ENCODE results near the gene SHQ1. TPM values are rescaled to one million over a fixed set of nuclear protein-coding genes. Genes with fewer than 3 reads are reported as not detected.

SHQ1 gene
- total RNA-seq (20.7 TPM), polyA plus RNA-seq (ENCODE audit: insufficient read depth in 1 of 8, insufficient read length in 8 of 8, low replicate concordance in 1 of 8) (10 to 100 TPM; 11.1 to 18.0 (median 12.6) TPM)
- long read RNA-seq, donor 1: 0 reads
- long read RNA-seq, donor 2, partial matches to known transcripts: 0 of 2 reads
- long read RNA-seq, donor 2, other reads (novel, unspliced or antisense): 0 of 2 reads
- long read RNA-seq, donor 3, partial matches to known transcripts: 0 of 2 reads
- long read RNA-seq, donor 3, other reads (novel, unspliced or antisense): 0 of 2 reads
- long read RNA-seq, donor 4, partial matches to known transcripts: 0 of 4 reads
- long read RNA-seq, donor 4, other reads (novel, unspliced or antisense): 0 of 4 reads
- long read RNA-seq, donor 5, transcript SHQ1-201 (11 exons, 2,879 nt): major isoform, 7 of 13 reads
- long read RNA-seq, donor 5, partial matches to known transcripts: 6 of 13 reads
- long read RNA-seq, donor 5, other reads (novel, unspliced or antisense): 0 of 13 reads
- long read RNA-seq, donor 6, transcript SHQ1-201 (11 exons, 2,879 nt): major isoform, 9 of 9 reads
- long read RNA-seq, donor 6, partial matches to known transcripts: 0 of 9 reads
- long read RNA-seq, donor 6, other reads (novel, unspliced or antisense): 0 of 9 reads
- long read RNA-seq, donor 7, partial matches to known transcripts: 5 of 9 reads
- long read RNA-seq, donor 7, other reads (novel, unspliced or antisense): 0 of 9 reads
- long read RNA-seq, donor 8, partial matches to known transcripts: 0 of 2 reads
- long read RNA-seq, donor 8, other reads (novel, unspliced or antisense): 0 of 2 reads
- long read RNA-seq, donor 9, partial matches to known transcripts: 7 of 9 reads
- long read RNA-seq, donor 9, other reads (novel, unspliced or antisense): 0 of 9 reads
- long read RNA-seq, donor 10, partial matches to known transcripts: 0 of 2 reads
- long read RNA-seq, donor 10, other reads (novel, unspliced or antisense): 0 of 2 reads
- long read RNA-seq, donor 11, partial matches to known transcripts: 0 of 3 reads
- long read RNA-seq, donor 11, other reads (novel, unspliced or antisense): 0 of 3 reads

DNA sequence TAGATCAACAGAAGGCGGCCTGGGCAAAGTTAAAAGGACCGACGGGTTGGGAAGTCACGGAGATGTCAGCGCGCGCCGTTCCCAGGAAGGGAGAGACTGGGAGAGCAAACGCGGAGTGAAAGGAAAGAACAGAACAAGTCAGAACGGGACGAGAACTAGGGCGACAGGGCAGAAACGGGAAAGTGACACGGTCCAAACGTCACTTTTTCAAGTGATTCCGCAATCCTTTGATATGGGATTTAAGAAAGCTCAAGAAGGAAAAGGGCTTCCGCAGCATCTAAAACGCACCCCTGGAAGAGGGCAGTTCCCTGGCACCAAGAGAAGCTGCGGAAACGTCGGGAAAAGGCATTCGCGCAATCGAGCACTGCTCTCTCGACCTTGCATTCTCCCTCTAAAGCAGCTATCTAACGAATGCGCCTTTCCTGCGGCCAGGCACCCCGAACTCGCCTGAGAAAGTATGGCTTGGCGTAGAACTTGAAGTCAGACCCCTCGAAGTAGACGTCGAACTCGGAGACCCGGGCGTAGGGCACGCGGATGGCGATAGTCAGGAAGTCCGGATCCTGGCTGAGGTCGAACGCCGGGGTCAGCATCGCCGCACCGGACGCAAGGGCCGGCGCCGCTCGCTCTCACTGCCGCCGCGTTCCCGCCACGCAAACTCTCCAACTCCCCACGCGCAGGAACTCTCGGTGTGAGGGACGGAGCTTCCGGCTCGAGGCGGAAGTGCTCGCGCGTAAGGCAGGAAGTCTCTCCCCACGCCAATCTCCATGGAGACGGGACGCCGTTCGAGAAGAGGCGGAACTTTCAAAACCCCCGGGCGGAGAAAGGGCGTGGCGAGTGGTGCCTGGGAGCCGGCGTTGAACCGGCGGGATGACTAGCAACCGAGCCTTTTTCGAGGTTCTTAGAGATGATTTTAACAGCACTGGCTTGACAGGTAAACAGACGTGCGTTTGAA lies at the start of gene SHQ1:
Gene SHQ1, minus strand, starts transcription at position 695 of the 952 bp plus-strand sequence. Its CDS starts 105 bp downstream, at position 590.
- H3K27ac ChIP-seq (ENCODE audit: low read length): peak within 1 kb of the TSS; percentile 54
- DNase-seq: peak; percentile 99
- under 1% methylated on average over 80 of the region's 86 CpGs for WGBS (ENCODE audit: insufficient coverage)
- H3K27me3 ChIP-seq (ENCODE audit: control insufficient read depth, insufficient read depth, low read length): no peaks in the 10 kb centered on the region
- peaks cover 13% of the 10 kb centered on the region for H3K4me1 ChIP-seq (ENCODE audit: control insufficient read depth, insufficient read depth, low read length)
- peak within 1 kb of the TSS; percentile 83 for H3K4me3 ChIP-seq (ENCODE audit: low read length)
- no peaks in the 10 kb centered on the region for H3K36me3 ChIP-seq (ENCODE audit: control insufficient read depth, insufficient read depth, low read length)
- no peaks in the 10 kb centered on the region for H3K9me3 ChIP-seq (replicated peaks; ENCODE audit: control insufficient read depth, low read depth, low read length)

DNA sequence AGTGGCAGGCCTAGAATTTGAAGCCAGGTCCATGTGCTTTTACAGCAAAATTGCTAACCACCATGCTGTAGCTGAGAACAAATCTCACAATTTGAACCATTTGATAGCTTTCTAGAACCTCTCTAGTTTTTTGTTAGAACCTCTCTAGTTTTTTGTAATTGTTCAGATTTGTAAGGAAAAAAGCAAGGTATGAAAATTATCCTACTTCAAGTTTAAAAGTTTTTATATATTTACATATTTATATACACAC lies 49.4 kb upstream of the SHQ1 start:
- H3K36me3 ChIP-seq (ENCODE audit: control insufficient read depth, insufficient read depth, low read length): peaks cover 9% of the 10 kb centered on the region
- no peak for DNase-seq

DNA sequence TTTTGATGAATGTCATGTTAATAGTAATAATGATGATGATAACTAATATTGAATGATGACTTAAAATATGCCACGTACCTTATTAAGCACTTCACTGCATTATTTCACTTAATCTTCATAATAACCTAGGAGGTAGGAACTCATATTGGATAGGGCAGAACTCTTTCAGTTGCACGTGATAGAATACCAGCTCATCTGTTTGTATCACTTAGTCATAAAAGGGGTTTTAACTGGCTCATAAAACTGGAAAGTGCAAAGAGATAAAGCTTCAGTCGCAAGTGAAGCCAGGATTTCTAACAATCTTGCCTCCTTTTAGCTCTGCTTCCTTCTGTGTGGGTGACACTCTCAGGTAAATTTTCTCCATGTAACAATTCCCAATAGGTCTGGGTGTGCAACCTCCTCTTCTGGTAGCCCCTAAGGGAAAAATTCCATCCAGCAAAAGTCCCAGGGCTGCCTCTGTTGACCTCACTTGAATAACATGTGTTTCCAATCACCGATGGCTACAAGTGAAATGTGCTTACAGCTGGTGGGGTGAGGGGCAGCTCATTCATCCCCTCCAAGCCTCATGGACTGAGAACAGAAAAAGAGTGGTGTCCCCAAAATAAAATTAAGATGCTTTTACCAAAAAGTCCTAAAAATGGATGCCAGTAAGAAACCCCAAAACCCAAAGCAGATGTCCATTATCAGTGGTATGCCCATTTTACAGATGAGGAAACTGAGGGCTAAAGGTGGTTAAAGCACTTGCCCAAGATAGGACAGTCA lies 48.9 kb upstream of the SHQ1 start:
- WGBS (ENCODE audit: insufficient coverage): no CpG with 5 or more reads among the region's 4 CpGs

More for the DNA sequence above, 49.4 kb upstream of the SHQ1 start:
- peaks cover 2% of the 10 kb centered on the region for H3K27me3 ChIP-seq (ENCODE audit: control insufficient read depth, insufficient read depth, low read length)
- H3K9me3 ChIP-seq (replicated peaks; ENCODE audit: control insufficient read depth, low read depth, low read length): no peaks in the 10 kb centered on the region
- no peak overlapping the region for H3K27ac ChIP-seq (ENCODE audit: low read length)
- H3K4me3 ChIP-seq (ENCODE audit: low read length): no peak overlapping the region
- H3K4me1 ChIP-seq (ENCODE audit: control insufficient read depth, insufficient read depth, low read length): peaks cover 12% of the 10 kb centered on the region

GRCh38 chr3:72894976-72895552 lies 46.8 kb upstream of the SHQ1 start:
- DNase-seq: no peak
- H3K4me3 ChIP-seq (ENCODE audit: low read length): no peak overlapping the region
- H3K36me3 ChIP-seq (ENCODE audit: control insufficient read depth, insufficient read depth, low read length): peaks cover 9% of the 10 kb centered on the region
- H3K27me3 ChIP-seq (ENCODE audit: control insufficient read depth, insufficient read depth, low read length): peaks cover 2% of the 10 kb centered on the region
- H3K4me1 ChIP-seq (ENCODE audit: control insufficient read depth, insufficient read depth, low read length): peaks cover 27% of the 10 kb centered on the region
- 88% methylated on average over 3 of the region's 5 CpGs for WGBS (ENCODE audit: insufficient coverage)
- no peak overlapping the region for H3K27ac ChIP-seq (ENCODE audit: low read length)
- H3K9me3 ChIP-seq (replicated peaks; ENCODE audit: control insufficient read depth, low read depth, low read length): no peaks in the 10 kb centered on the region

More for the DNA sequence above, 48.9 kb upstream of the SHQ1 start:
- no peak overlapping the region for H3K27ac ChIP-seq (ENCODE audit: low read length)
- no peak for DNase-seq
- H3K36me3 ChIP-seq (ENCODE audit: control insufficient read depth, insufficient read depth, low read length): peaks cover 9% of the 10 kb centered on the region
- H3K4me1 ChIP-seq (ENCODE audit: control insufficient read depth, insufficient read depth, low read length): peaks cover 17% of the 10 kb centered on the region
- H3K27me3 ChIP-seq (ENCODE audit: control insufficient read depth, insufficient read depth, low read length): peaks cover 2% of the 10 kb centered on the region
- H3K4me3 ChIP-seq (ENCODE audit: low read length): no peak overlapping the region
- H3K9me3 ChIP-seq (replicated peaks; ENCODE audit: control insufficient read depth, low read depth, low read length): no peaks in the 10 kb centered on the region

DNA sequence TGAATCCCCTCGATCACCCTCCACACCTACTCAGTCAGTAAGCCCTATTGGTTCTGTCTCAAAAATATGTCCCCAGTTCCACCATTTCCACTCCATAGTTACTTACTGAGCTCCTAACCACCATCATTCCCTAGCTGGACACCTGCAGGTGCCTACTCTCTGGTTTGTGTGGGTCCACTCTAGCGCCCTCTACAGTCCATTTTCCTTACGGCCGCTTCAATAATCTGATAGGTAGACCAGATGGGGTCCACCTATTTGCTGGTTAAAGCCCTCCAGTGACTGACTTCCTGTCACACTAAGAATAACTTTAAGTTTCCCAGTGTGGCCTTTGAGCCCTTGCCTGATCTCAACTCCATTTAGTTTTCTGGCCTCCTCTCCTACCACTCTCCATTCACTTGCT lies 44.6 kb upstream of the SHQ1 start:
- Histone ChIP-seq H3K4me1 (ENCODE audit: control insufficient read depth, insufficient read depth, low read length) (peaks cover 33% of the 10 kb centered on the region), H3K9me3 (replicated peaks; ENCODE audit: control insufficient read depth, low read depth, low read length) (no peaks in the 10 kb centered on the region), H3K36me3 (ENCODE audit: control insufficient read depth, insufficient read depth, low read length) (peaks cover 9% of the 10 kb centered on the region), H3K27ac (ENCODE audit: low read length) (peak overlapping the region; percentile 87), H3K4me3 (ENCODE audit: low read length) (no peak overlapping the region), H3K27me3 (ENCODE audit: control insufficient read depth, insufficient read depth, low read length) (peaks cover 3% of the 10 kb centered on the region)
- 56% methylated on average over 4 of the region's 4 CpGs for WGBS (ENCODE audit: insufficient coverage)
- no peak for DNase-seq

- Histone ChIP-seq H3K36me3 (ENCODE audit: control insufficient read depth, insufficient read depth, low read length) (peaks cover 9% of the 10 kb centered on the region), H3K27ac (ENCODE audit: low read length) (peak overlapping the region; percentile 87), H3K9me3 (replicated peaks; ENCODE audit: control insufficient read depth, low read depth, low read length) (no peaks in the 10 kb centered on the region), H3K27me3 (ENCODE audit: control insufficient read depth, insufficient read depth, low read length) (peaks cover 3% of the 10 kb centered on the region), H3K4me1 (ENCODE audit: control insufficient read depth, insufficient read depth, low read length) (peaks cover 34% of the 10 kb centered on the region), H3K4me3 (ENCODE audit: low read length) (no peak overlapping the region)
- DNase-seq: peak; percentile 92
- no CpG with 5 or more reads among the region's 4 CpGs for whole genome bisulfite sequencing (ENCODE audit: insufficient coverage)
Observed at GRCh38 chr3:72892081-72892775, 44.0 kb upstream of the SHQ1 start.

DNA sequence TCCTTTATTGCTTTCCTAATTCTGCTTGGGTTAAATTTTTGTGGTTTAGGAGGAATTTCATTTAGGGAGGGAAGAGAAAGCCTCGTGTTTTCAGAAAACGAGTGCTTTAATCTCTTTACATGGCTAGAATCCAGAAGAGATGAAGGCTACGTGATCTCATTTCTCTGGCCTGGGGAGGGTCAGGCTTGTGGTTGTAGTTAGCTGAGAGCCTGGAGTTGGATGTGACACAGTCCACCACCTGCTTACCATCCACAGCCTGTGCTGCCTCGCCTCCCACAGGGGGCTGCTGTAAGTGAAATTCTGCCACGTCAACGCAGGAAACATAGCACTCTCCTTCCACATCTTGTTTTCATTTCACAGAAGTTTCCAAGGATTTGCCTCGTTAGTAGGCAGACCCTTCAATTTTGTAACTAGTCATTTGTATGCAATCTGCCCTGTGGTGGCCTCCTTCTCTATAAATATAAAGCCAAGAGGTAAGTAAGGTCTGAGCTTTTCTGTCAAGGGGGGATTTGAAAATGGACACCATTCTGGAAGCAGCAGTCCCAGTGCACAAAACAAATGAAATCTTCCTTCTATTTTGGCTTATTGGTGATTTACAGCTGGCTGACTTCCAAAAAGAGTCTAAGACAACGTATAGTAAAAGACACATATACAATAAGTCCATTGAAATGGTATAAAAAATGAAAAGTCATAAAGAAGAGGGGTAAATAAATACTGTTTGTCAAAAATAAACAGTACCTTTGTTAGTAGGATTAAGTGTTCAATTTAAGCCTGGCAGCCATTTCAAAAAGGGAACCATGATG lies 43.0 kb upstream of the SHQ1 start:
- 30% methylated on average over 2 of the region's 8 CpGs for WGBS (ENCODE audit: insufficient coverage)
- H3K36me3 ChIP-seq (ENCODE audit: control insufficient read depth, insufficient read depth, low read length): peaks cover 9% of the 10 kb centered on the region
- H3K4me1 ChIP-seq (ENCODE audit: control insufficient read depth, insufficient read depth, low read length): peaks cover 36% of the 10 kb centered on the region
- H3K4me3 ChIP-seq (ENCODE audit: low read length): no peak overlapping the region
- H3K9me3 ChIP-seq (replicated peaks; ENCODE audit: control insufficient read depth, low read depth, low read length): no peaks in the 10 kb centered on the region
- H3K27ac ChIP-seq (ENCODE audit: low read length): peak overlapping the region; percentile 87
- DNase-seq: peak; percentile 92
- peaks cover 3% of the 10 kb centered on the region for H3K27me3 ChIP-seq (ENCODE audit: control insufficient read depth, insufficient read depth, low read length)

All from muscle of leg (tissue), 16 donors.